OCI-LY1 (cell line): ENCODE measurements around the gene TWSG1.
"Not testable (repeated sequence)": the region's sequence is repeated elsewhere in the genome, so short reads cannot be mapped to it uniquely, and the experiment has no call there.

Experiments used
- H2AFZ ChIP-seq: fragments of 200-600 bp; sonication (generic), shearing (Covaris generic); 2 replicates; pipeline ENCODE4 v1.6.0; 2014; ENCODE audit warnings: antibody characterized with exemption, mild to moderate bottlenecking, low read length
- H3F3A ChIP-seq: fragments of 200-600 bp; sonication (generic), shearing (Covaris generic); 2 replicates; pipeline ENCODE4 v1.6.0; 2014; ENCODE audit warnings: mild to moderate bottlenecking, antibody characterized with exemption, low read length, moderate library complexity; ENCODE audit not compliant: insufficient read depth
- H3K27ac ChIP-seq: fragments of 200-600 bp; sonication (generic); 2 replicates; pipeline ENCODE4 v1.5.1; 2014; ENCODE audit warnings: low read length, mixed run types, mild to moderate bottlenecking, low read depth; ENCODE audit not compliant: poor library complexity, severe bottlenecking
- H3K27me3 ChIP-seq: fragments of 200-600 bp; sonication (generic); 2 replicates; pipeline ENCODE4 v1.6.0; 2014; ENCODE audit warnings: antibody characterized with exemption, mild to moderate bottlenecking, low read length, moderate library complexity; ENCODE audit not compliant: insufficient read depth
- H3K36me3 ChIP-seq: fragments of 200-600 bp; sonication (generic); 2 replicates; pipeline ENCODE4 v1.6.1; 2014; ENCODE audit warnings: mild to moderate bottlenecking, antibody characterized with exemption, low read length, moderate library complexity, mixed read lengths; ENCODE audit not compliant: insufficient read depth
- H3K4me1 ChIP-seq: fragments of 200-600 bp; sonication (generic); 2 replicates; pipeline ENCODE4 v1.5.1; 2014; ENCODE audit warnings: mild to moderate bottlenecking, low read length, moderate library complexity; ENCODE audit not compliant: insufficient read depth, severe bottlenecking
- H3K4me2 ChIP-seq: fragments of 200-600 bp; sonication (generic), shearing (Covaris generic); 2 replicates; pipeline ENCODE4 v1.6.1; 2014; ENCODE audit warnings: low read length
- H3K4me3 ChIP-seq: fragments of 200-600 bp; sonication (generic); 2 replicates; pipeline ENCODE4 v1.5.1; 2014; ENCODE audit warnings: low read length, low read depth, mild to moderate bottlenecking, mixed read lengths; ENCODE audit not compliant: poor library complexity, severe bottlenecking
- H3K79me2 ChIP-seq: fragments of 200-600 bp; shearing (Covaris generic); 2 replicates; pipeline ENCODE4 v1.6.1; 2016; ENCODE audit warnings: mixed run types, low read length, mixed read lengths; ENCODE audit not compliant: insufficient read depth
- H3K9ac ChIP-seq: fragments of 200-600 bp; sonication (generic), shearing (Covaris generic); 2 replicates; pipeline ENCODE4 v1.6.1; 2014; ENCODE audit warnings: mild to moderate bottlenecking, low read length, mixed read lengths
- H3K9me2 ChIP-seq: fragments of 200-600 bp; sonication (generic), shearing (Covaris generic); 2 replicates; pipeline ENCODE4 v1.6.1; 2014; ENCODE audit warnings: low read depth, mild to moderate bottlenecking, low read length, mixed read lengths
- H3K9me3 ChIP-seq: fragments of 200-600 bp; shearing (Covaris generic); 2 replicates; pipeline ENCODE4 v1.6.1; 2014; ENCODE audit warnings: low read length, mixed read lengths
- H4K20me1 ChIP-seq: fragments of 200-600 bp; sonication (generic), shearing (Covaris generic); 2 replicates; pipeline ENCODE4 v1.6.0; 2016; ENCODE audit warnings: mild to moderate bottlenecking, low read length; ENCODE audit not compliant: insufficient read depth
- CTCF ChIP-seq: fragments of 200-600 bp; sonication (generic), shearing (Covaris generic); IDR thresholded peaks from 2 replicates; pipeline ENCODE4 v1.5.1; 2017; ENCODE audit warnings: mild to moderate bottlenecking, antibody characterized with exemption, low read length, moderate library complexity, mixed read lengths
- EZH2 ChIP-seq: fragments of 200-600 bp; sonication (generic), shearing (Covaris generic); IDR thresholded peaks from 2 replicates; pipeline ENCODE4 v1.8.0; 2017; ENCODE audit warnings: borderline replicate concordance, mixed run types, mild to moderate bottlenecking, antibody characterized with exemption, low read length, moderate library complexity, mixed read lengths

TWSG1 gene

GRCh38 chr18:9446839-9447238 is 112.3 kb downstream of the TWSG1 start:
- no peaks in the 10 kb centered on the region for H4K20me1 ChIP-seq
- no peaks in the 10 kb centered on the region for H3K36me3 ChIP-seq
- no peak overlapping the region for H2AFZ ChIP-seq
- no peaks in the 10 kb centered on the region for H3K9me2 ChIP-seq
- no peaks in the 10 kb centered on the region for H3K4me1 ChIP-seq
- peaks cover 15% of the 10 kb centered on the region; the same call in 1 of the 2 replicates for H3K9me3 ChIP-seq
- no peaks in the 10 kb centered on the region for H3K79me2 ChIP-seq
- no peak overlapping the region for H3K9ac ChIP-seq
- H3K4me2 ChIP-seq = no peak overlapping the region
- H3K27me3 ChIP-seq = no peaks in the 10 kb centered on the region
- H3K27ac ChIP-seq = no peak overlapping the region
- TF ChIP-seq CTCF (no peak), EZH2 (no peak)
- no peak overlapping the region for H3K4me3 ChIP-seq
- H3F3A ChIP-seq = no peaks in the 10 kb centered on the region

- Histone ChIP-seq H2AFZ (no peak overlapping the region), H3K9me2 (no peaks in the 10 kb centered on the region), H3K9ac (no peak overlapping the region), H4K20me1 (no peaks in the 10 kb centered on the region), H3K79me2 (no peaks in the 10 kb centered on the region), H3F3A (no peaks in the 10 kb centered on the region), H3K27me3 (no peaks in the 10 kb centered on the region), H3K27ac (no peak overlapping the region), H3K36me3 (no peaks in the 10 kb centered on the region), H3K4me2 (no peak overlapping the region), H3K9me3 (peaks cover 15% of the 10 kb centered on the region; the same call in 1 of the 2 replicates), H3K4me1 (no peaks in the 10 kb centered on the region), H3K4me3 (no peak overlapping the region)
- TF ChIP-seq EZH2 (no peak), CTCF (no peak)
Observed at GRCh38 chr18:9447334-9447733, 112.8 kb downstream of the TWSG1 start.

- Histone ChIP-seq H3K4me3 (no peak overlapping the region), H3K79me2 (no peaks in the 10 kb centered on the region), H3K4me2 (no peak overlapping the region), H3K9me3 (peaks cover 15% of the 10 kb centered on the region; the same call in 1 of the 2 replicates), H3K9ac (no peak overlapping the region), H3K9me2 (no peaks in the 10 kb centered on the region), H3K27me3 (no peaks in the 10 kb centered on the region), H2AFZ (no peak overlapping the region), H3F3A (no peaks in the 10 kb centered on the region), H3K36me3 (no peaks in the 10 kb centered on the region), H3K4me1 (no peaks in the 10 kb centered on the region), H4K20me1 (no peaks in the 10 kb centered on the region), H3K27ac (no peak overlapping the region)
- TF ChIP-seq EZH2 = no peak
- no peak for TF ChIP-seq CTCF
Observed at GRCh38 chr18:9449600-9450414, 115.2 kb downstream of the TWSG1 start.

GRCh38 chr18:9450920-9451319 is 116.3 kb downstream of the TWSG1 start:
- not testable (repeated sequence) for H3K27ac ChIP-seq, H3K4me2 ChIP-seq, H2AFZ ChIP-seq, H3K4me3 ChIP-seq, H3K36me3 ChIP-seq, H3K9me2 ChIP-seq, H3F3A ChIP-seq, H3K79me2 ChIP-seq, H3K9ac ChIP-seq, H4K20me1 ChIP-seq, H3K27me3 ChIP-seq, H3K4me1 ChIP-seq
- H3K9me3 ChIP-seq = peaks cover 15% of the 10 kb centered on the region; the same call in 1 of the 2 replicates
